Trophoblast cell (in vitro differentiated cells and primary cell): ENCODE measurements around the gene ACACA.

Experiments used
- DNase-seq, 2 donors: peaks; one replicate each; pipeline ENCODE4 v3.0.0-alpha.2; 2016
- H2AFZ ChIP-seq: 2 replicates; pipeline ENCODE4 v1.6.1; 2013; ENCODE audit warnings: low read length, moderate library complexity, mild to moderate bottlenecking; ENCODE audit not compliant: insufficient read depth, poor library complexity
- H2AK5ac ChIP-seq: 2 replicates; pipeline ENCODE4 v1.6.1; 2013; ENCODE audit warnings: mild to moderate bottlenecking, low read length
- H2BK120ac ChIP-seq: 2 replicates; pipeline ENCODE4 v1.6.1; 2013; ENCODE audit warnings: low read length, mild to moderate bottlenecking, moderate library complexity; ENCODE audit not compliant: insufficient read depth, poor library complexity
- H2BK12ac ChIP-seq: 2 replicates; pipeline ENCODE4 v1.6.1; 2013; ENCODE audit warnings: mild to moderate bottlenecking, low read length, moderate library complexity
- H2BK5ac ChIP-seq: 2 replicates; pipeline ENCODE4 v1.6.1; 2013; ENCODE audit warnings: low read length, low read depth, moderate library complexity, mild to moderate bottlenecking; ENCODE audit not compliant: poor library complexity
- H3K14ac ChIP-seq: 2 replicates; pipeline ENCODE4 v1.6.1; 2013; ENCODE audit warnings: mild to moderate bottlenecking, low read length
- H3K18ac ChIP-seq: 2 replicates; pipeline ENCODE4 v1.6.1; 2013; ENCODE audit warnings: mild to moderate bottlenecking, low read length
- H3K23ac ChIP-seq: 2 replicates; pipeline ENCODE4 v1.6.1; 2013; ENCODE audit warnings: low read length
- H3K27ac ChIP-seq: 2 replicates; pipeline ENCODE4 v1.5.1; 2013; ENCODE audit warnings: low read depth, mild to moderate bottlenecking, inconsistent platforms, low read length, moderate library complexity
- H3K27me3 ChIP-seq: 2 replicates; pipeline ENCODE4 v1.6.1; 2013; ENCODE audit warnings: inconsistent platforms, mild to moderate bottlenecking, low read length, moderate library complexity; ENCODE audit not compliant: insufficient read depth
- H3K36me3 ChIP-seq, 2 experiments: 1 replicate in 1 of 2; 2 replicates in 1 of 2; pipeline ENCODE4 v1.6.1; 2013; ENCODE audit warnings: low read length in 2 of 2, mild to moderate bottlenecking in 2 of 2, moderate library complexity in 1 of 2; ENCODE audit not compliant: insufficient read depth in 2 of 2, control insufficient read depth in 1 of 2
- H3K4ac ChIP-seq: 2 replicates; pipeline ENCODE4 v1.6.1; 2013; ENCODE audit warnings: low read depth, mild to moderate bottlenecking, low read length, moderate library complexity
- H3K4me1 ChIP-seq, 2 experiments: 1 replicate in 1 of 2; 2 replicates in 1 of 2; pipeline ENCODE4 v1.6.1; 2013; ENCODE audit warnings: low read length in 2 of 2, mild to moderate bottlenecking in 2 of 2, moderate library complexity in 1 of 2; ENCODE audit not compliant: insufficient read depth in 2 of 2, control insufficient read depth in 1 of 2
- H3K4me2 ChIP-seq: 2 replicates; pipeline ENCODE4 v1.6.1; 2013; ENCODE audit warnings: inconsistent platforms, mild to moderate bottlenecking, low read length, moderate library complexity
- H3K4me3 ChIP-seq: 2 replicates; pipeline ENCODE4 v1.5.1; 2013; ENCODE audit warnings: mild to moderate bottlenecking, low read depth, low read length, inconsistent platforms
- H3K79me1 ChIP-seq: one replicate; pipeline ENCODE4 v1.6.1; 2013; ENCODE audit warnings: low read length
- H3K79me2 ChIP-seq: 2 replicates; pipeline ENCODE4 v1.6.1; 2013; ENCODE audit warnings: low read length, mild to moderate bottlenecking; ENCODE audit not compliant: control insufficient read depth, insufficient read depth, poor library complexity
- H3K9ac ChIP-seq: 2 replicates; pipeline ENCODE4 v1.6.1; 2013; ENCODE audit warnings: mild to moderate bottlenecking, low read length
- H3K9me3 ChIP-seq: 2 replicates; pipeline ENCODE4 v1.6.1; 2013; ENCODE audit warnings: low read depth, mild to moderate bottlenecking, control low read depth, inconsistent platforms, low read length; ENCODE audit not compliant: insufficient read depth
- H4K12ac ChIP-seq: 2 replicates; pipeline ENCODE4 v1.6.1; 2013; ENCODE audit warnings: low read depth, mild to moderate bottlenecking, low read length, moderate library complexity
- H4K8ac ChIP-seq: 2 replicates; pipeline ENCODE4 v1.6.1; 2013; ENCODE audit warnings: low read depth, mild to moderate bottlenecking, low read length, moderate library complexity
- H4K91ac ChIP-seq: one replicate; pipeline ENCODE4 v1.6.1; 2013; ENCODE audit warnings: low read depth, mild to moderate bottlenecking, low read length, moderate library complexity
- WGBS: extraction: QIAGEN DNeasy Blood & Tissue Kit; methylation state at CpG from one replicate; pipeline ENCODE4 v1.1.7; 2013; ENCODE audit warnings: missing lambda C conversion rate; ENCODE audit not compliant: insufficient read length, insufficient coverage; ENCODE audit errors: extremely low coverage; 5-methylcytosine and 5-hydroxymethylcytosine counted together

ACACA gene

DNA sequence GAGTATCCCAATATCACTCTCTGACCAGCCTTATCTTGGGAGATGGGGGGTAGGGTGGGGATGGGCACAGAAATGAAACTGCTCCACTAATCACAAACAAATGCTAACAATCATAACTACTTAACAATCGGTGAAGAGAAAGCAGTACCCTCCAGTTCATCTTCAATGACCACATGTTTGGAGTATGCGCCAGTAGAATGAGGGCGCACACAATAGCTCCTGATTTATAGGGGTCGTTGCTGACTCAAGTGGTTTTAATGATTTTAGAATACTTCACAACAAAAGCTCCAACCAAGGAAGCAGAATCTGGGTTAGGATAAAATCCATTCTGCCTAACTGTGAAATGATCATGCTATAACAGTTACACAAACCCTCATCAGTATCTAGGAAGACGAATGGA is 273.5 kb downstream of the ACACA start:
- no peak overlapping the region for H4K8ac ChIP-seq
- H3K9me3 ChIP-seq = no peaks in the 10 kb centered on the region
- H3K27ac ChIP-seq = no peak overlapping the region
- no peaks in the 10 kb centered on the region for H3K79me2 ChIP-seq
- WGBS = no CpG with 5 or more reads among the region's 5 CpGs
- H2AFZ ChIP-seq = no peak overlapping the region
- H3K79me1 ChIP-seq = no peaks in the 10 kb centered on the region
- no peak overlapping the region for H4K12ac ChIP-seq
- H3K4me1 ChIP-seq = peaks cover 5 to 11% of the 10 kb centered on the region in 2 experiments
- no peak overlapping the region for H2BK5ac ChIP-seq
- H4K91ac ChIP-seq = no peak overlapping the region
- H3K14ac ChIP-seq = no peak overlapping the region
- H3K4ac ChIP-seq = no peak overlapping the region
- no peak overlapping the region for H3K18ac ChIP-seq
- H3K36me3 ChIP-seq = peaks cover 2 to 9% of the 10 kb centered on the region in 2 experiments
- no peak overlapping the region for H2AK5ac ChIP-seq
- no peak overlapping the region for H3K9ac ChIP-seq
- H3K4me2 ChIP-seq = no peak overlapping the region
- no peak overlapping the region for H3K4me3 ChIP-seq
- H3K23ac ChIP-seq = no peak overlapping the region
- DNase-seq = no peak
- no peaks in the 10 kb centered on the region for H3K27me3 ChIP-seq
- no peak overlapping the region for H2BK120ac ChIP-seq
- no peak overlapping the region for H2BK12ac ChIP-seq

DNA sequence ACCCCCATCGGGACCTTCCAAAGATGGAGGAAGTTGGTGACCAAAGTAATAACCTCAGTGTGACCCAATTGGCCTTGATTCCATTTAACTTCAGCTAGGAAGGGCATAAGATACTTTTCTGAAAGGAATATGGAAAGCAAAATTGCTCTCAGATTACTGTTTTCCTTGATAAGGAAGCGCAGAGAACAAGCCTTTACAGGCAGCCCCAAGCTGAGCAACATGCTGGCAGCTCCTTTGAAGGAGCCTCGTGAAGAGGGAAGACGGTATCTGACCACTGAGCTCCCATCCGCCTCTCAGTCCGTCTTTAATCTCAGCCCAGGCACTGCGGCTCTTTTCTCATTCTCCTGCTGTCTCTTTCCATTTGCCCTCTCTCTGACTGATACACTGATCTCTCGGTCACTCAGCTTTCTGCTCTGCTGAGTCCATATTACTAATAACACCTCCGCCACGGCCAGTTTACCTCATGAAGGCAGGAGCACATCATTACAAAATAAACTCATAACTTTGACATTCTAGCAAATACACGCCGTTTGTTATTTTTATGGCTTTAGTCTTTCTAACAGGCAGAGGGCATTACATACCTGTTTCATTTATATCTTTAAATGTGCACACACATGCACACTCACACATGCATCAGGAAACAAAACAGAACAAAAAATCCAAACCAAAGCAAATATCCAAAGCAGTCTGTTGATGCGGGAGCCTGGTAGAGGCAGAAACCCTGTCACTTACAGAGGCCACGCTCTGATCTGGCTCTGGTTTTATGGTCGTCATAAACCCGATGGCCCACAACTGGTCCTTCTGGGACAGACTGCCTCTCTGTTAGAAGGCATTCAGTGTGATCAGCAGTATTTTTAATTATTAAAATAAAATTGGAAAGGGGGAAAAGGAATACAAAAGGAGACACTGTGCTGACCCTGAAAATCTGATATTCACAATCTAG is 274.7 kb downstream of the ACACA start:
- WGBS = no CpG with 5 or more reads among the region's 16 CpGs
- Histone ChIP-seq H2BK12ac (no peak overlapping the region), H3K79me1 (no peaks in the 10 kb centered on the region)

DNA sequence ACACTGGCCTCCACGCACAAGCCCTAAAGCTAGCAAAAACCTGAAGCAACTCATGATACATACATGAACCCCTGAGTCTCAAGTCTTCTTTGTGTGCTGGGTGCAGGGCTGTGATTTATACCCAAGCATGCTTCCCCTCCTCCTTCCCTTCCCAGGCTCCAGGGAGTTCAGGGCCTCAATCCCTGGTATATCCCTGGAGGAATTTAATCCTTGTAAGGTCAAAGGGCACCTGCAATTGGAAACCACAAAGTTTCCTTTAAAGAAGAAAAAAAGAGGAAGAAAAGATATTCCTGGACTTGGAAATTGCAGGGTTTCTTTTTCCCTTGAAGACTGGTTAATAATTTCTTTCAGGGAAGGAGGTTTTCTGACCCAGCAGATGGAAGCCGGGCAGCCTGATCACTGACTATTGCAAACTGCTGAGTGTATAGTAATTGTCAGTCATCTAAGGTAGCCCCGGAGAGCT is 275.6 kb downstream of the ACACA start:
- H3K14ac ChIP-seq = no peak overlapping the region
- H3K36me3 ChIP-seq = peaks cover 2 to 11% of the 10 kb centered on the region in 2 experiments
- H2BK12ac ChIP-seq = no peak overlapping the region
- no peaks in the 10 kb centered on the region for H3K27me3 ChIP-seq
- no peaks in the 10 kb centered on the region for H3K9me3 ChIP-seq
- H3K9ac ChIP-seq = no peak overlapping the region
- H3K79me2 ChIP-seq = no peaks in the 10 kb centered on the region
- H3K4ac ChIP-seq = no peak overlapping the region
- no peak overlapping the region for H3K4me2 ChIP-seq
- H2BK120ac ChIP-seq = no peak overlapping the region
- H2AFZ ChIP-seq = no peak overlapping the region
- H3K18ac ChIP-seq = no peak overlapping the region
- H2AK5ac ChIP-seq = no peak overlapping the region
- no CpG with 5 or more reads among the region's 3 CpGs for WGBS
- H3K4me1 ChIP-seq = peaks cover 5 to 11% of the 10 kb centered on the region in 2 experiments
- H4K12ac ChIP-seq = no peak overlapping the region
- H4K91ac ChIP-seq = no peak overlapping the region
- no peak overlapping the region for H3K23ac ChIP-seq
- no peak for DNase-seq
- no peak overlapping the region for H3K4me3 ChIP-seq
- no peak overlapping the region for H4K8ac ChIP-seq
- H2BK5ac ChIP-seq = no peak overlapping the region
- H3K27ac ChIP-seq = no peak overlapping the region
- no peaks in the 10 kb centered on the region for H3K79me1 ChIP-seq

More for the DNA sequence above, 274.7 kb downstream of the ACACA start:
- H4K12ac ChIP-seq = no peak overlapping the region
- H3K27ac ChIP-seq = no peak overlapping the region
- no peaks in the 10 kb centered on the region for H3K9me3 ChIP-seq
- H2BK120ac ChIP-seq = no peak overlapping the region
- H3K18ac ChIP-seq = no peak overlapping the region
- H3K79me2 ChIP-seq = no peaks in the 10 kb centered on the region
- no peak overlapping the region for H3K4me2 ChIP-seq
- no peak overlapping the region for H3K4ac ChIP-seq
- peaks cover 2 to 11% of the 10 kb centered on the region in 2 experiments for H3K36me3 ChIP-seq
- H2AFZ ChIP-seq = no peak overlapping the region
- no peak overlapping the region for H3K4me3 ChIP-seq
- no peaks in the 10 kb centered on the region for H3K27me3 ChIP-seq
- no peak overlapping the region for H3K14ac ChIP-seq
- H4K91ac ChIP-seq = no peak overlapping the region
- H4K8ac ChIP-seq = no peak overlapping the region
- H3K4me1 ChIP-seq = peaks cover 5 to 11% of the 10 kb centered on the region in 2 experiments
- no peak overlapping the region for H3K23ac ChIP-seq
- H2BK5ac ChIP-seq = no peak overlapping the region
- H3K9ac ChIP-seq = no peak overlapping the region
- H2AK5ac ChIP-seq = no peak overlapping the region
- no peak for DNase-seq

DNA sequence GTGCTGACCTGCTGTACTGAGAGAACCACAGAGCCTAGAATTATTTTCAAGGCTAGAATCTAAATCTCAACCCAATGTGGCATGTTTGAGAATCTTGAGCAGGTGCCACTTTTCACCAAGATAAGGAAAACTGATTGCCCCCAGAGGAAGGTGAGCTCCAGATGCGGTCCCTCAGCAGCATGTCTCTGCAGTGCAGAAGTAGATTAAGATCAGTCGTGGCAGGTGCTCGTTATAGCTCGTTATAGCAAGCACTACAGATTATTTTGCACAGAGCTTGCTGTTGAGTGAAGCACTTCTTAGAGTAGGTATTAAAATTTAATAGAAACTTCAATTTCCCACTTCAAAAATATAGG is 281.8 kb downstream of the ACACA start:
- no peak overlapping the region for H4K8ac ChIP-seq
- H2BK120ac ChIP-seq = no peak overlapping the region
- no peak overlapping the region for H3K27ac ChIP-seq
- no peak overlapping the region for H3K9ac ChIP-seq
- no peak overlapping the region for H3K4me3 ChIP-seq
- no peak overlapping the region for H2AK5ac ChIP-seq
- H3K18ac ChIP-seq = no peak overlapping the region
- H2BK5ac ChIP-seq = no peak overlapping the region
- H3K14ac ChIP-seq = no peak overlapping the region
- no peaks in the 10 kb centered on the region for H3K4me1 ChIP-seq
- no peak for DNase-seq
- H3K23ac ChIP-seq = no peak overlapping the region
- H4K91ac ChIP-seq = no peak overlapping the region
- WGBS = no CpG with 5 or more reads among the region's 4 CpGs
- no peak overlapping the region for H2AFZ ChIP-seq
- no peak overlapping the region for H2BK12ac ChIP-seq
- H3K9me3 ChIP-seq = no peaks in the 10 kb centered on the region
- no peak overlapping the region for H3K4me2 ChIP-seq
- peaks cover 11 to 30% of the 10 kb centered on the region in 2 experiments for H3K36me3 ChIP-seq
- no peak overlapping the region for H3K4ac ChIP-seq
- no peaks in the 10 kb centered on the region for H3K79me1 ChIP-seq
- H3K79me2 ChIP-seq = no peaks in the 10 kb centered on the region
- H3K27me3 ChIP-seq = no peaks in the 10 kb centered on the region
- H4K12ac ChIP-seq = no peak overlapping the region
